HG03558 (cell line): ENCODE data around the gene TUBB4A.

ENCODE experiments used
- ATAC-seq: cut with Tn5 transposase; IDR thresholded peaks from one replicate; pipeline ENCODE4 v1.9.1; 2021; ENCODE audit warnings: moderate number of reproducible peaks; ENCODE audit not compliant: unreplicated experiment; ENCODE audit errors: extremely low read depth

The TUBB4A gene

DNA sequence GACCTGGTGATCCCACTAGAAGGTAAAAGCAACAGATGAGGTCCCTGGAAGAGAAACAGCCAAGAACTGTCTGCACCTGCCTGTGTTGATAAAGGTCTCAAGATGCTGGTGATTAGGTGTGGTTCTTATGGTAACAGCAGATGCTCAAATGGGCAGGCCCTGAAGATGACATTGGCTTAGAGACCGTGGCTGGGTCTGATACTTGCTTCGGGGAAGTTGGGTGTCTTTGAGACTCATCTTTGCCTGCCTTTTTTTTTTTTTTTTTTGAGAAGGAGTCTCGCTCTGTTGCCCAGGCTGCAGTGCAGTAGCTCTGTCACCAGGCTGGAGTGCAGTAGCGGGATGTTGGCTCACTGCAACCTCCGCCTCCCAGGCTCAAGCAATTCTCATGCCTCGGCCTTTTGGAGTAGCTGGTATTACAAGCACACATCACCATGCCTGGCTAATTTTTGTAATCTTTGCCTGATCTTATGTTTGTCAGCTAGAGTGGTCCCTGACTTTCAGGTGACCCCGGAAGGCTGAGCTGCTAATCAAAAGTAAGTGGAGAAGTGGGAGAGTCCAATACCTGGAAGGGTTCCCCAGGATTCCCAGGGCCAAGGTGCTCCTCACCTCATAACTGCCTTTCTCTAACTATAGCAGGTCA is 50.4 kb downstream of the TUBB4A start:
- no peak for ATAC-seq

- ATAC-seq: no peak
Measured at GRCh38 chr19:6450166-6450565, 51.9 kb downstream of the TUBB4A start.

DNA sequence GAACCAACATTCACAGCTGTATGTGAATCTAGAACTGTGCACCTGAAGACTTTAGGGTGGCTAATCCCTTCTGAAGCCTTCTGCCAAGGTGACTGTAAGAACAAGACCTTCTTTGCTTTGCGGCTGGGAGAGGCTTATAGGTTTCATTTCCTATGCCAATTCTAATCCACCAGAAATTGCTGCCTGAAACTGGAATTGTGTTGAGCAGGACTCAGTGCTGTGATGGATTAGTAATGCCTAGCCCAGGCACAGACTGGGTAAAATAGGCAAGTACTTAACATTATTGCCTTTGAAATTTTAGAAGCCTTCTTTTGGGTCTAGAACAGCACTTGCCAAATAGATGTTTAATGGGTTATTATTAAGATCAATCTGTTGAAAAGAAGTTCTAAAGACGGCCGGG is 54.1 kb downstream of the TUBB4A start:
- no peak for ATAC-seq

DNA sequence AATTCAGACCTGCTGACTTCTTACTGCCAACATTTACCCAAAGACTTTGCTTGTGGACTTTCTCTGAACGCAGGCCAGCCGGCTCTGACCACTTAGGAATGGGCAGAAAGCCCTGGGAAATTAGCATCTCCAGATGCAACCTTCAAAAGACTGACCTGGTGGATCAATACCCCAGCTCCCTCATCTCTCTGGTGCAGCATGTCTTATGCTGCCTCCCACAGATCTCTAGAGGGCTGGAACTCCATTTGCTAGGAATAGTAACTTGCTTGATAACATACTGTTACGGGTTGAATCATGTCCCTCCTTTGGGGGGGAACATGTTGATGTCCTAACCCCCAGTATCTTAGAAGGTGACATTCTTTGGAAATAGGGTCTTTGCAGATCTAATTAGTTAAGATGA is 55.7 kb downstream of the TUBB4A start:
- ATAC-seq: no peak
